MM.1S (cell line): Measurements from ENCODE around the gene FAP.

Experiments used
- EZH2 ChIP-seq: fragments of 300-600 bp; sonication (generic); optimal IDR thresholded peaks from 2 replicates; pipeline ENCODE3; 2017; ENCODE audit warnings: low read depth, mild to moderate bottlenecking, antibody characterized with exemption, low read length, mixed read lengths
- EZH2phosphoT487 ChIP-seq: fragments of 300-600 bp; sonication (generic); IDR thresholded peaks from 2 replicates; pipeline ENCODE4 v1.6.1; 2018; ENCODE audit warnings: antibody characterized with exemption, low read length
- TF ChIP-seq, protein P1 (sequence below): fragments of 300-600 bp; sonication (generic); IDR thresholded peaks from 2 replicates; pipeline ENCODE4 v1.5.1; 2016; ENCODE audit warnings: antibody characterized with exemption, low read length, mixed read lengths

DNA sequence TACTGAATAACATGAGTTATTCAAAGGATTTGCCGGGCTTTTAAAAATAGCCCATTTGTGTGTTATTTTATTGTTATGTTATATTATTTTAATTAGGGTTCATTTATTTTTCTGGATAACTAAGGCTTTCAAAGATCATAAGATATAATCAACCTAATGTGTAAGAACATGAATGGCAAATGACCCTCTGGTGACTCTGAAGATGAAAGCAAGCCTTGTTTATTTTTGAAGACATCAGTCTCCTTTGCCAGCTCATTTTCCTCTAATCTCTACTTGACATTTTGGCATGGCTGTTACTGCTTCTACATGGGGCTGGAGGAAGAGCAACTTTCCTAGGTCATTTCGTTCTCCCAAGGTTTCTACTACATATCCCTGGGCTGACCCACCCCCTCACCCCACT is 10.6 kb downstream of the FAP start:
- TF ChIP-seq EZH2phosphoT487 (no peak), EZH2 (no peak)
- TF ChIP-seq, protein P1, sequence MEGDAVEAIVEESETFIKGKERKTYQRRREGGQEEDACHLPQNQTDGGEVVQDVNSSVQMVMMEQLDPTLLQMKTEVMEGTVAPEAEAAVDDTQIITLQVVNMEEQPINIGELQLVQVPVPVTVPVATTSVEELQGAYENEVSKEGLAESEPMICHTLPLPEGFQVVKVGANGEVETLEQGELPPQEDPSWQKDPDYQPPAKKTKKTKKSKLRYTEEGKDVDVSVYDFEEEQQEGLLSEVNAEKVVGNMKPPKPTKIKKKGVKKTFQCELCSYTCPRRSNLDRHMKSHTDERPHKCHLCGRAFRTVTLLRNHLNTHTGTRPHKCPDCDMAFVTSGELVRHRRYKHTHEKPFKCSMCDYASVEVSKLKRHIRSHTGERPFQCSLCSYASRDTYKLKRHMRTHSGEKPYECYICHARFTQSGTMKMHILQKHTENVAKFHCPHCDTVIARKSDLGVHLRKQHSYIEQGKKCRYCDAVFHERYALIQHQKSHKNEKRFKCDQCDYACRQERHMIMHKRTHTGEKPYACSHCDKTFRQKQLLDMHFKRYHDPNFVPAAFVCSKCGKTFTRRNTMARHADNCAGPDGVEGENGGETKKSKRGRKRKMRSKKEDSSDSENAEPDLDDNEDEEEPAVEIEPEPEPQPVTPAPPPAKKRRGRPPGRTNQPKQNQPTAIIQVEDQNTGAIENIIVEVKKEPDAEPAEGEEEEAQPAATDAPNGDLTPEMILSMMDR: no peak
